Smooth muscle cell (in vitro differentiated cells): ENCODE data around the gene METTL26. TPM values are rescaled to one million over a fixed set of nuclear protein-coding genes. Genes with fewer than 3 reads are reported as not detected.

Experiments
- DNase-seq: peaks from one replicate; lab custom pipeline; 2025; ENCODE audit not compliant: unreplicated experiment; lab: John Stamatoyannopoulos, UW
- H2AFZ ChIP-seq: fragments of 200-600 bp; sonication (generic); 2 replicates; pipeline ENCODE4 v1.6.0; 2016; ENCODE audit warnings: antibody characterized with exemption, low read depth, mild to moderate bottlenecking
- H3F3A ChIP-seq: fragments of 200-600 bp; sonication (generic); 2 replicates; pipeline ENCODE4 v1.6.0; 2017; ENCODE audit warnings: antibody characterized with exemption, low read depth
- H3K27ac ChIP-seq: fragments of 200-600 bp; sonication (generic); 2 replicates; pipeline ENCODE4 v1.5.1; 2016; ENCODE audit warnings: low read depth, mild to moderate bottlenecking
- H3K27me3 ChIP-seq: fragments of 200-600 bp; sonication (generic); 2 replicates; pipeline ENCODE4 v1.6.1; 2016; ENCODE audit warnings: low read depth, mild to moderate bottlenecking
- H3K36me3 ChIP-seq: fragments of 200-600 bp; sonication (generic); 2 replicates; pipeline ENCODE4 v1.5.1; 2016; ENCODE audit warnings: low read depth
- H3K4me1 ChIP-seq: fragments of 200-600 bp; sonication (generic); 2 replicates; pipeline ENCODE4 v1.5.1; 2016; ENCODE audit warnings: low read depth
- H3K4me2 ChIP-seq: fragments of 200-600 bp; sonication (generic); 2 replicates; pipeline ENCODE4 v1.6.0; 2016; ENCODE audit warnings: mild to moderate bottlenecking
- H3K4me3 ChIP-seq: fragments of 200-600 bp; sonication (generic); 2 replicates; pipeline ENCODE4 v1.5.1; 2016; ENCODE audit warnings: mild to moderate bottlenecking
- H3K79me2 ChIP-seq: fragments of 200-600 bp; sonication (generic); 2 replicates; pipeline ENCODE4 v1.6.0; 2016; ENCODE audit warnings: low read depth, mild to moderate bottlenecking
- H3K9ac ChIP-seq: fragments of 200-600 bp; sonication (generic); 2 replicates; pipeline ENCODE4 v1.6.0; 2016; ENCODE audit warnings: low read depth
- H3K9me3 ChIP-seq: fragments of 200-600 bp; sonication (generic); replicated peaks from 2 replicates; pipeline ENCODE4 v1.5.1; 2016; ENCODE audit warnings: low read depth
- H4K20me1 ChIP-seq: fragments of 200-600 bp; sonication (generic); 2 replicates; pipeline ENCODE4 v1.6.0; 2016; ENCODE audit warnings: low read depth
- CTCF ChIP-seq: fragments of 200-600 bp; sonication (generic); IDR thresholded peaks from 2 replicates; pipeline ENCODE4 v1.5.1; 2017; ENCODE audit warnings: borderline replicate concordance, mild to moderate bottlenecking, antibody characterized with exemption; ENCODE audit not compliant: insufficient read depth, poor library complexity, severe bottlenecking
- WGBS: methylation state at CpG from one replicate; pipeline ENCODE4 v1.1.7; 2016; ENCODE audit warnings: low lambda C conversion rate; 5-methylcytosine and 5-hydroxymethylcytosine counted together
- polyA plus RNA-seq: library from polyadenylated mRNA; unstranded; fragments of >200 nt; fragmentation: Nextera tagmentation; extraction: Ambion mirVana; gene quantifications from 2 replicates; pipeline ENCODE4 v1.2.1, GENCODE V29; 2016
- total RNA-seq: library from RNA; depleted of rRNA; stranded (reverse); fragments of >200 nt; gene quantifications from 2 replicates; pipeline ENCODE4 v1.2.3, GENCODE V29; 2014

The METTL26 gene
- total and polyA plus RNA-seq, 2 experiments from 2014 or later, result 134 to 238 TPM

- no peak overlapping the region for H2AFZ ChIP-seq
- H3K4me1 ChIP-seq, result peaks cover 18% of the 10 kb centered on the region
- H3K9me3 ChIP-seq, result no peaks in the 10 kb centered on the region
- 17% methylated on average over 51 of the region's 57 CpGs for WGBS
- H4K20me1 ChIP-seq, result peaks cover 33% of the 10 kb centered on the region
- H3K9ac ChIP-seq, result peak overlapping the region; percentile 58
- no peaks in the 10 kb centered on the region for H3K27me3 ChIP-seq
- H3K4me3 ChIP-seq, result peak overlapping the region; percentile 60
- no peak for TF ChIP-seq CTCF
- peaks cover 32% of the 10 kb centered on the region for H3K79me2 ChIP-seq
- peak overlapping the region; percentile 84 for H3K27ac ChIP-seq
- H3F3A ChIP-seq, result no peaks in the 10 kb centered on the region
- peak overlapping the region; percentile 95 for H3K4me2 ChIP-seq
- H3K36me3 ChIP-seq, result no peaks in the 10 kb centered on the region
- no peak for DNase-seq
Measured at GRCh38 chr16:683396-684070, 47.4 kb upstream of the METTL26 start.

- Histone ChIP-seq H3K79me2 (peaks cover 32% of the 10 kb centered on the region), H3F3A (no peaks in the 10 kb centered on the region), H2AFZ (no peak overlapping the region), H3K4me3 (peak overlapping the region; percentile 60), H3K4me2 (peak overlapping the region; percentile 95), H3K36me3 (no peaks in the 10 kb centered on the region), H3K4me1 (peaks cover 18% of the 10 kb centered on the region), H3K27me3 (no peaks in the 10 kb centered on the region), H3K27ac (no peak overlapping the region), H3K9me3 (no peaks in the 10 kb centered on the region), H3K9ac (no peak overlapping the region), H4K20me1 (peaks cover 33% of the 10 kb centered on the region)
- 93% methylated on average over 36 of the region's 36 CpGs for WGBS
- TF ChIP-seq CTCF, result no peak
- no peak for DNase-seq
Measured at GRCh38 chr16:682493-683395, 46.6 kb upstream of the METTL26 start.

GRCh38 chr16:681746-682427 lies 45.8 kb upstream of the METTL26 start:
- H3K9ac ChIP-seq, result no peak overlapping the region
- H3K79me2 ChIP-seq, result peaks cover 32% of the 10 kb centered on the region
- H3K27me3 ChIP-seq, result no peaks in the 10 kb centered on the region
- H4K20me1 ChIP-seq, result peaks cover 33% of the 10 kb centered on the region
- H3K27ac ChIP-seq, result peak overlapping the region; percentile 74
- peaks cover 18% of the 10 kb centered on the region for H3K4me1 ChIP-seq
- H2AFZ ChIP-seq, result no peak overlapping the region
- no peaks in the 10 kb centered on the region for H3K9me3 ChIP-seq
- H3K36me3 ChIP-seq, result no peaks in the 10 kb centered on the region
- WGBS, result 92% methylated on average over 28 of the region's 28 CpGs
- no peak for DNase-seq
- H3K4me2 ChIP-seq, result peak overlapping the region; percentile 99
- TF ChIP-seq CTCF, result no peak
- H3K4me3 ChIP-seq, result peak overlapping the region; percentile 93
- no peaks in the 10 kb centered on the region for H3F3A ChIP-seq
